H9 (cell line): ENCODE results near the gene WIPF2. TPM values are rescaled to one million over a fixed set of nuclear protein-coding genes. Genes with fewer than 3 reads are reported as not detected.

ENCODE experiments used
- DNase-seq: peaks from one replicate; pipeline ENCODE4 v3.0.0-alpha.2; 2017
- H2AFZ ChIP-seq: one replicate; pipeline ENCODE4 v1.6.1; 2013; ENCODE audit warnings: mild to moderate bottlenecking, low read length, control low read depth, moderate library complexity
- H2AK5ac ChIP-seq: 2 replicates; pipeline ENCODE4 v1.6.1; 2013; ENCODE audit warnings: low read length, control low read depth, mixed read lengths; ENCODE audit not compliant: insufficient read length
- H2BK120ac ChIP-seq: one replicate; pipeline ENCODE4 v1.6.1; 2013; ENCODE audit warnings: low read depth, mild to moderate bottlenecking, low read length, control low read depth, inconsistent platforms; ENCODE audit not compliant: poor library complexity, severe bottlenecking
- H2BK12ac ChIP-seq: 2 replicates; pipeline ENCODE4 v1.6.1; 2013; ENCODE audit warnings: low read length, control low read depth, mixed read lengths, low read depth; ENCODE audit not compliant: insufficient read length
- H2BK15ac ChIP-seq: 2 replicates; pipeline ENCODE4 v1.6.1; 2013; ENCODE audit warnings: low read depth, low read length, control low read depth
- H2BK20ac ChIP-seq: one replicate; pipeline ENCODE4 v1.6.1; 2013; ENCODE audit warnings: low read depth, mild to moderate bottlenecking, low read length, control low read depth, inconsistent platforms; ENCODE audit not compliant: poor library complexity, severe bottlenecking
- H2BK5ac ChIP-seq: 2 replicates; pipeline ENCODE4 v1.6.1; 2013; ENCODE audit warnings: low read length, control low read depth, mixed read lengths; ENCODE audit not compliant: insufficient read length
- H3K14ac ChIP-seq: 2 replicates; pipeline ENCODE4 v1.6.1; 2013; ENCODE audit warnings: low read length, control low read depth; ENCODE audit not compliant: insufficient read depth
- H3K18ac ChIP-seq: 2 replicates; pipeline ENCODE4 v1.6.1; 2013; ENCODE audit warnings: low read depth, mild to moderate bottlenecking, mixed read lengths, low read length, control low read depth; ENCODE audit not compliant: insufficient read length
- H3K23ac ChIP-seq: 2 replicates; pipeline ENCODE4 v1.6.1; 2013; ENCODE audit warnings: low read length, control low read depth, mixed read lengths, low read depth; ENCODE audit not compliant: insufficient read length
- H3K23me2 ChIP-seq: 2 replicates; pipeline ENCODE4 v1.6.1; 2013; ENCODE audit warnings: low read depth, mild to moderate bottlenecking, mixed read lengths, low read length, control low read depth; ENCODE audit not compliant: insufficient read length, poor library complexity, severe bottlenecking
- H3K27ac ChIP-seq: 2 replicates; pipeline ENCODE4 v1.5.1; 2013; ENCODE audit warnings: low read length, control low read depth, mixed read lengths, low read depth; ENCODE audit not compliant: insufficient read length
- H3K27me3 ChIP-seq: 2 replicates; pipeline ENCODE4 v1.6.1; 2013; ENCODE audit warnings: low read length, control low read depth, inconsistent platforms; ENCODE audit not compliant: insufficient read depth
- H3K4ac ChIP-seq: 2 replicates; pipeline ENCODE4 v1.6.1; 2013; ENCODE audit warnings: low read depth, mild to moderate bottlenecking, control low read depth, inconsistent platforms, low read length, moderate library complexity
- H3K4me1 ChIP-seq: 2 replicates; pipeline ENCODE4 v1.6.1; 2013; ENCODE audit warnings: low read length, control low read depth, inconsistent platforms; ENCODE audit not compliant: insufficient read depth
- H3K4me2 ChIP-seq: 2 replicates; pipeline ENCODE4 v1.6.1; 2013; ENCODE audit warnings: low read length, control low read depth, mixed read lengths; ENCODE audit not compliant: insufficient read length, insufficient read depth
- H3K56ac ChIP-seq: 2 replicates; pipeline ENCODE4 v1.6.1; 2013; ENCODE audit warnings: low read depth, mild to moderate bottlenecking, mixed read lengths, low read length, control low read depth; ENCODE audit not compliant: insufficient read length
- H3K79me1 ChIP-seq: 2 replicates; pipeline ENCODE4 v1.6.1; 2013; ENCODE audit warnings: low read depth, mild to moderate bottlenecking, moderate library complexity, low read length, control low read depth, inconsistent platforms; ENCODE audit not compliant: insufficient read depth, poor library complexity, severe bottlenecking
- H3K79me2 ChIP-seq: 2 replicates; pipeline ENCODE4 v1.6.1; 2013; ENCODE audit warnings: low read length, control low read depth, inconsistent platforms; ENCODE audit not compliant: insufficient read depth
- H3K9ac ChIP-seq: 2 replicates; pipeline ENCODE4 v1.6.1; 2013; ENCODE audit warnings: low read length, control low read depth, mixed read lengths; ENCODE audit not compliant: insufficient read length; ENCODE audit errors: extremely low read depth
- H3K9me3 ChIP-seq: one replicate; pipeline ENCODE4 v1.6.1; 2013; ENCODE audit warnings: low read depth, low read length, inconsistent platforms; ENCODE audit not compliant: control insufficient read depth
- H3T11ph ChIP-seq: one replicate; pipeline ENCODE4 v1.6.1; 2013; ENCODE audit warnings: mild to moderate bottlenecking, low read length, control low read depth, inconsistent platforms
- H4K20me1 ChIP-seq: one replicate; pipeline ENCODE4 v1.6.1; 2013; ENCODE audit not compliant: control insufficient read depth, insufficient read length, insufficient read depth
- H4K5ac ChIP-seq: 2 replicates; pipeline ENCODE4 v1.6.1; 2013; ENCODE audit warnings: low read depth, mild to moderate bottlenecking, mixed read lengths, low read length, control low read depth; ENCODE audit not compliant: insufficient read length
- H4K8ac ChIP-seq: replicated peaks from 2 replicates; pipeline ENCODE4 v1.6.1; 2013; ENCODE audit warnings: low read length, control low read depth, mixed read lengths, low read depth; ENCODE audit not compliant: insufficient read length
- H4K91ac ChIP-seq: 2 replicates; pipeline ENCODE4 v1.6.1; 2013; ENCODE audit warnings: low read depth, mild to moderate bottlenecking, moderate library complexity, mixed read lengths, low read length, control low read depth; ENCODE audit not compliant: insufficient read length
- H3K27ac Mint-ChIP-seq, 3 experiments: 2 replicates in 2 of 3; 3 replicates in 1 of 3; pipeline ENCODE4 v1.8.0; 2020 to 2021; ENCODE audit warnings: mixed read lengths in 3 of 3, mild to moderate bottlenecking in 1 of 3, moderate library complexity in 1 of 3
- H3K27me3 Mint-ChIP-seq: 2 replicates; pipeline ENCODE4 v1.8.0; 2021; ENCODE audit warnings: low read depth, mild to moderate bottlenecking, moderate library complexity, mixed read lengths
- H3K36me3 Mint-ChIP-seq, 3 experiments: 2 replicates in 2 of 3; 3 replicates in 1 of 3; pipeline ENCODE4 v1.8.0; 2020 to 2021; ENCODE audit warnings: low read depth in 3 of 3, mixed read lengths in 3 of 3; ENCODE audit not compliant: insufficient read depth in 1 of 3
- H3K4me1 Mint-ChIP-seq, 2 experiments: 2 replicates each; pipeline ENCODE4 v1.8.0; 2020; ENCODE audit warnings: mixed read lengths in 2 of 2
- H3K4me3 Mint-ChIP-seq, 2 experiments: 2 replicates in 1 of 2; 3 replicates in 1 of 2; pipeline ENCODE4 v1.8.0; 2020 to 2021; ENCODE audit warnings: mild to moderate bottlenecking in 2 of 2, mixed read lengths in 2 of 2, moderate library complexity in 1 of 2
- H3K9me3 Mint-ChIP-seq, 2 experiments: 2 replicates in 1 of 2; 3 replicates in 1 of 2; pipeline ENCODE4 v1.8.0; 2020; ENCODE audit warnings: mild to moderate bottlenecking in 2 of 2, mixed read lengths in 2 of 2, moderate library complexity in 1 of 2
- WGBS: extraction: QIAGEN DNeasy Blood & Tissue Kit; methylation state at CpG from one replicate; pipeline ENCODE4 v1.1.7; 2013; ENCODE audit warnings: missing lambda C conversion rate, low lambda C conversion rate, mixed read lengths; ENCODE audit not compliant: insufficient read length; ENCODE audit errors: extremely low coverage; 5-methylcytosine and 5-hydroxymethylcytosine counted together
- total RNA-seq: library from RNA; stranded (reverse); gene quantifications from 2 replicates; pipeline ENCODE4 v1.2.1, GENCODE V29; 2021
- TF ChIP-seq, protein P1 (sequence below): fragments of 200-600 bp; sonication (generic); conservative IDR thresholded peaks from 3 replicates; pipeline ENCODE4 v1.8.0; 2021; ENCODE audit warnings: antibody characterized with exemption, mild to moderate bottlenecking

WIPF2 gene
- total RNA-seq, 1 experiment from 2014 or later = 24.2 TPM

DNA sequence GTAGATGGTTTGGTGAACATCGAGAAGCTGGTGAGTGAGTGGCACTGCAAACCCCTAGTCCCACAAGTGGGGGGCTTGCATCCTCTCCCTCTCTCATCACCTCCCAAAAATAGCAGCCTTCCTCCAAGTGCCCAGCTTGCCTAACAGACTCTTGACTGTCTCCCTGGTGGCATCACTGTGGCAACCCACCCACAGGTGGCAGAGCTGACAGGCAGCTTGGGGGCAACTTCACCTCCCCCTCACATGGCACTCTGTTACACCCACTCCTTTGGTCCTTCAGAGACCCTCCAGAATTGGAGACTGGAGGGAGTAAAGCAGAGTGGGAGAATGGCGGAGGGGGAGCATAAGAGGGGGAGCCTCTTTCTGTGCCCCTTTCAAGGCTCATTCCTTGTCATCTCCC lies 26.1 kb upstream of the WIPF2 start:
- Histone ChIP-seq H2BK15ac (no peak overlapping the region), H3T11ph (no peak overlapping the region), H2BK20ac (no peak overlapping the region), H3K14ac (no peak overlapping the region), H3K9me3 (no peaks in the 10 kb centered on the region), H3K56ac (no peak overlapping the region), H3K27me3 (no peaks in the 10 kb centered on the region), H3K4me2 (no peak overlapping the region), H3K79me2 (no peaks in the 10 kb centered on the region), H2BK5ac (no peak overlapping the region), H2AFZ (no peak overlapping the region), H2AK5ac (no peak overlapping the region), H3K27ac (no peak overlapping the region), H3K23ac (no peak overlapping the region), H3K4ac (no peak overlapping the region), H4K20me1 (no peaks in the 10 kb centered on the region), H3K4me1 (no peaks in the 10 kb centered on the region), H4K8ac (no peak overlapping the region), H3K9ac (no peak overlapping the region), H2BK120ac (no peak overlapping the region), H3K23me2 (peaks cover 10% of the 10 kb centered on the region), H2BK12ac (no peak overlapping the region), H3K18ac (no peak overlapping the region), H3K79me1 (no peaks in the 10 kb centered on the region), H4K91ac (no peak overlapping the region), H4K5ac (no peak overlapping the region)
- peaks cover 2% of the 10 kb centered on the region; the same call in 1 of the 2 replicates for H3K27me3 Mint-ChIP-seq
- TF ChIP-seq, protein P1, sequence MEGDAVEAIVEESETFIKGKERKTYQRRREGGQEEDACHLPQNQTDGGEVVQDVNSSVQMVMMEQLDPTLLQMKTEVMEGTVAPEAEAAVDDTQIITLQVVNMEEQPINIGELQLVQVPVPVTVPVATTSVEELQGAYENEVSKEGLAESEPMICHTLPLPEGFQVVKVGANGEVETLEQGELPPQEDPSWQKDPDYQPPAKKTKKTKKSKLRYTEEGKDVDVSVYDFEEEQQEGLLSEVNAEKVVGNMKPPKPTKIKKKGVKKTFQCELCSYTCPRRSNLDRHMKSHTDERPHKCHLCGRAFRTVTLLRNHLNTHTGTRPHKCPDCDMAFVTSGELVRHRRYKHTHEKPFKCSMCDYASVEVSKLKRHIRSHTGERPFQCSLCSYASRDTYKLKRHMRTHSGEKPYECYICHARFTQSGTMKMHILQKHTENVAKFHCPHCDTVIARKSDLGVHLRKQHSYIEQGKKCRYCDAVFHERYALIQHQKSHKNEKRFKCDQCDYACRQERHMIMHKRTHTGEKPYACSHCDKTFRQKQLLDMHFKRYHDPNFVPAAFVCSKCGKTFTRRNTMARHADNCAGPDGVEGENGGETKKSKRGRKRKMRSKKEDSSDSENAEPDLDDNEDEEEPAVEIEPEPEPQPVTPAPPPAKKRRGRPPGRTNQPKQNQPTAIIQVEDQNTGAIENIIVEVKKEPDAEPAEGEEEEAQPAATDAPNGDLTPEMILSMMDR = no peak
- WGBS = no CpG with 5 or more reads among the region's 2 CpGs
- peaks cover 27 to 37% of the 10 kb centered on the region in 2 experiments for H3K4me1 Mint-ChIP-seq
- no peak for DNase-seq
- peaks cover 3 to 30% (median 24%) of the 10 kb centered on the region in 3 experiments; a peak in 5 of 7 replicates for H3K36me3 Mint-ChIP-seq
- no peaks in the 10 kb centered on the region for H3K9me3 Mint-ChIP-seq
- peak overlapping the region in 1 of 3 experiments; percentile 14; a peak in 1 of 7 replicates for H3K27ac Mint-ChIP-seq
- no peak overlapping the region; a peak in 1 of 5 replicates for H3K4me3 Mint-ChIP-seq
